NCI-H1436 treated with DMSO at 0.1 percent for 48 hours (cell line): ENCODE results near the gene SPAG7.

ENCODE experiments used
- DNase-seq: peaks from one replicate; lab custom pipeline; 2025; lab: John Stamatoyannopoulos, UW

SPAG7 gene

DNA sequence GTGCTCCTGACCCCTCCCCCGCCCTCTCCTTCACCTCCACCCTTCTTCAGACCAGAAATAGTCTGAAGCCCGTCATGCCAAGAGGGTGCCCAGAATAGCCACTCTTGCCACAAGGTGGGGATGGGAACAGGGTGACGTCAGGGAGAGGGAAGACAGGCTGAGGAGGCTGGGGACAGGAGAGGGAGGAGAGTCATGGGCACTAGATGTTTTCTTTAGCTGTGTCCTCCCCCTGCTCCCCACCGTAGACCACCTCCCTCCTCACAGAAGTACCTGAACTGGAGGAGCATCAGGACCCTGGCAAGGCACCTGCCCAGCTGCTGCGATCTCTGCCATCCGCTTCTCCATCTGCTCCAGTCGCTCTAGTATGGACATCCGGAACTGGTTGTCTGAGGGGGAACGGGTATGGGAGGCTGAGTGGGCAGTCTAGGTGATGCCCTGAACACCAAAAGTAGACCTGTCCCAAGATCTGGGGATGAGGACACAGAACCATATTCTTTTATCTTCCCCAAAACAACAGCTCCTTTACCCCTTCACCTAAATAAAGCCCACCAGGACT, 6.6 kb upstream of the SPAG7 start:
- no peak for DNase-seq

- no peak for DNase-seq
These were observed 5.9 kb upstream of the SPAG7 start for GRCh38 chr17:4973256-4974114.

- no peak for DNase-seq
These were observed 5.1 kb upstream of the SPAG7 start for GRCh38 chr17:4972752-4973151.

DNA sequence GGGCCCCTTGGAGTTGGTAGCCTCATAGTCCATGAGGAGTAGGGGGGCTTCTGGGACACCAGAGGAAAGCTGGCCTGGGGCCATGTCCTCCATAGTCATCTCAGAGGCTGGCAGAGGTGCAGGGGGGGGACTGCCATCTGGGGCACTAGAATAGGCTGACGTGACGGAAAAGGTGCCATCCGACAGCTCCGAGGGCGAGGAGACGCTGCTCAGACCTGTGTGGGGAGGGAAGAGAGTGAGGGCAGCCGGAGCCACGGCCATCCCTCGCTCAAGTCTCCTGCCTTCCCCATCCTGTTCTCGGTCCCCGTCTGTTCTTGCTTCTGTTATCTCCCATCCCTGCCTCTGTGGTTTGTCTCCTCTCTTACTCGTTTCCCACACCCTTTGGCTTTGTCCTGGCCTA, 4.7 kb upstream of the SPAG7 start:
- no peak for DNase-seq

DNA sequence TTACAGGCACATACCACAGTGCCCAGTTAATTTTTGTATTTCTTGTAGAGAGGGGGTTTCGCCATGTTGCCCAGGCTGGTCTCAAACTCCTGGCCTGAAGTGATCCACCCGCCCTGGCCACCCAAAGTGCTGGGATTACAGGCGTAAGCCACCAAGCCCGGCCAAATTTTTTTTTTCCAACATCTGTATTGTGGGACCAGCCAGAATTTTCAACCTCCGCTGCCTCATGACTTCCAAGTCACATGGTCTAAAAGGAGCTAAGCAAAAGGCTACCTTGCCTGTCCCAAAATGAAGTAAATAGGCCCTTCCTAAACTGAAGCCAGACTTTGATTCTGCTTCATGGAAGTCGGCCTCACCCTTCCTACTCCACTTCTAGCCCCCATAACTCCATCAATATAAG, 4.2 kb upstream of the SPAG7 start:
- DNase-seq: no peak

GRCh38 chr17:4970273-4970672, 2.7 kb upstream of the SPAG7 start:
- DNase-seq: no peak

DNA sequence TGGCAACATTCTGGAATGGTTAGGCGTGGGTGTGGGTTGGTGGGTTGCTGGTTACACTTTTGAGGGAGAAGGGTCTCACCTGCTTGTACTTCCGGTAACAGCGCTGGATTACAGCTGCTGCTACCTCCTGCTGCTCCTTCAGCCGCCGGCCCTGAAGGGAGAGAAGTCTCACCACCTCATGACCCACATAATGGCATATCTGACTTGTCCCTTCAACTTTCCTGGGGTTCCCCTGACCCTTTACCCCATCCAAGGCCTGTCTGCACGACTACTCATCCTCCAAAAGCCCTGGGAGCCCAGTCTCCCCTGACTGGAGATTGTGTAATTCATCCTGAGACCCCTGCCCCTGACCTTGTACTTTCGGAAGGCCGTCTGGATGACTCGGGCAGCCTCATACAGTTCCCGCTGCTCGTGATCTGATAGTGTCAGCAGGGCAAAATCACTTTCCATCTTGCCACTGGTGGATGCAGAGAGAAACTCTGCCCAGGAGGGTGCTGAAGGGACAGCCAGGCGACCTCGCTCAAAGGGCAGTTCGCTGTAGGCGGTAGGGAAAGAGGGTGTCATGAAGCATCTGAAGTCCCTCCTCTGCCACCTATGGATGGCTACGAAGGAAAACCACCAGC, 2.0 kb upstream of the SPAG7 start:
- DNase-seq: no peak

DNA sequence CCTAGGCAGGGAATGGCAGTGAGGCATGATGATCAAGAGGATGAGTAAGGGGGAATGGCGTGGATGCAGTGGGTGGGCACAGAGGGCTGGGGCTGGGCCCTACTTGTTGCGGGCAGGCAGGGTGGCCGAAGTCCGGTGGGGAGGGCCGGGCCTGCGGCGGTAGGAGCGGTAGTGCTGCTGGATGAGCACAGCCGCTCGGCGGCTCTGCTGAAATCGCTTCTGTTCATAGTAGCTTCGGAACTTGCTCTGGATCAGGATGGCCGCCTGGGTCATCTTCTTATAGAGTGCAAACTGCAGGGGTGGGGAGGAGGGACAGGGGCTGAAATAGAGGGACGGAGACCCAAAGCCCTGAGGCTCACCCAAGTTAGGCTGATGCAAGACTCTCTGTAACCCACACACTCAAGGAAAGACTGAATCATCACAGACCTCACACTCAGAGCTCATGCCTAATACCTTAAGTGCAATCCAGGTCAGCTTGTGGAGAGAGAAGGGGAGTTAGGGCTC, 1.5 kb upstream of the SPAG7 start:
- DNase-seq: no peak

DNA sequence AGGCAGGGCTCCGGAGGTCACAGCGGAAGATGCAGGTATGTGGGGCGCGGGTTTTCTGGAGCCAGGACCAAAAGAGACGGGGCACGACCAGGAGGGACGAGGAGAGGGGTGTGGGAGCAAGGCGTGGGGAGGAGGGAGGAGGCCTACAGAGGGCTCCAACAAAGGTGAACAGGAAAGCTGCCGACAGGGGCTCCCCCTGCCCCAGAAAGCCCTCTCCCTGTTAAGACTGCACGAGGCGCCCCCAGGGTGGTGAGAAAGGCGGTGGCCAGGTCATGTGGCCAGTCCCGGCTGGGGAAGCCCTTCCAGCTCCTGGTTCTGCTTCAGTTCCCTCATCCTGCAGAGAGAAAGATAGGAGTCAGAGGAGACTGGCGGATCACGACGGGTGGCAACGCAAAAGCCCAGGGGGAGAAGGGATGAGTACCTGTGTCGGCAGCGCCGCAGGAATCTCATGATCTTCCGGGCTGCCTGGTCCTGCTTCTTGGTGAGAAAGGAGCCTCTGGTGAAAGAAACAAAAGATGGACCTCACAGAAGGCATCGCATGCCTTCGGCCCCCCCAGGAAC, 949 bp upstream of the SPAG7 start:
- DNase-seq: no peak

- DNase-seq: peak; percentile 99
These were observed 626 bp downstream of the SPAG7 start for GRCh38 chr17:4966844-4967538.

DNA sequence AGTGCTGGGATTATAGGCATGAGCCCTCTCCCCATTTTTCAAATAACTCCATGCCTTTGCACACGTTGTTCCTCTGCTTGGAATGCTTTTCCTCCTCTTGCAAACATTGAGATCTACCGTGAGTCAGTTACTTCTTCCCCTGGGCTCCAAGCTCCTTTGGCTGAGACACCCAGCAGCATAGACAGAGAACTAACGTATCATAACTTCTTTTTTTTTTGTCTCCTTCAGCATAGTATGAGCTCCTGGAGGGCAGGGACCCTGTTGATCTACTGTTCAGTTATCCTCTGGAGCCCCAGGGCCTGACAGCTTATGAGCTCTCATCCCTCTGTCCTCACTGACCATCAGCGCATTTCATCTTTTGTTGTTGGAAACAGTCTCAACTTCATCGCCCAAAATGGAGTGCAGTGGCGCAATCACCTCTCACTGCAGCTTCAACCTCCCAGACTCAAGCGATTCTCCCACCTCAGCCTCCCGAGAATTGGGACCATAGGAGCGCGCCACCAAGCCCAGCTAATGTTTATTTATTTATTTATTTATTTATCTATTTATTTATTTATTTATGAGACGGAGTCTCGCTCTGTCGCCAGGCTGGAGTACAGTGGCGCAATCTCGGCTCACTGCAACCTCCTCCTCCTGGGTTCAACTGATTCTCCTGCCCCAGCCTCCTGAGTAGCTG, 2.2 kb downstream of the SPAG7 start:
- no peak for DNase-seq

DNA sequence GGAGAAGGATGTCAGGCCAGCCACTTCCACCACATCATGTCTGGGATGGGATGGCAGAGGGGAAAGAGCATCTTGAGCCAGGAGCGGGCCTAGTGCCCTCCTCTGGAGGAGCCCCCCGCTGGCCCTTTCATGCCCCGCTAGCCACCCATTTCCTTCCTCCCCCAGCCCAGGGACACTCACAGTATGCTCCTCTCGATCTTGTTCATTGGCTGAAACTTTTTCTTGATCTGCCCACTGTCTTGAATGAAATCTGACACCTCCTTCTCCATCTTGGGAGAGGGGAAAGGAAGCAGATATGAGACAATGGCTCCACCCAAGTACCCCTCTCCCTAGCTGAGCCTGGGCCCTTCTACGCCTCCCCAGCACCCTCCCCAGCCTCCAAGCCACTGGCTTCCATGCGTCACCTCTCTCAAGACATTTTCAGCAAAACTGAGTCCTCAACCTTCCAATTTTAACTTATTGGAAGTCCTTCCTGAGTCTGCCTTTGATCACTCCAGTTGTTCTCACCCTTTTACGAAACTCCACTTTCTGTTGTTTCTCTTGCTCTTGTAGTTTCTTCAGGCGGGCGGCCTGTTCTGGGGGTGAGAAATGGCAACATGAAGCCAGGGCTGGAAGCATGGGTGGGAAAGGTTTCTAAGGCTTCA, 7.2 kb downstream of the SPAG7 start:
- no peak for DNase-seq

DNA sequence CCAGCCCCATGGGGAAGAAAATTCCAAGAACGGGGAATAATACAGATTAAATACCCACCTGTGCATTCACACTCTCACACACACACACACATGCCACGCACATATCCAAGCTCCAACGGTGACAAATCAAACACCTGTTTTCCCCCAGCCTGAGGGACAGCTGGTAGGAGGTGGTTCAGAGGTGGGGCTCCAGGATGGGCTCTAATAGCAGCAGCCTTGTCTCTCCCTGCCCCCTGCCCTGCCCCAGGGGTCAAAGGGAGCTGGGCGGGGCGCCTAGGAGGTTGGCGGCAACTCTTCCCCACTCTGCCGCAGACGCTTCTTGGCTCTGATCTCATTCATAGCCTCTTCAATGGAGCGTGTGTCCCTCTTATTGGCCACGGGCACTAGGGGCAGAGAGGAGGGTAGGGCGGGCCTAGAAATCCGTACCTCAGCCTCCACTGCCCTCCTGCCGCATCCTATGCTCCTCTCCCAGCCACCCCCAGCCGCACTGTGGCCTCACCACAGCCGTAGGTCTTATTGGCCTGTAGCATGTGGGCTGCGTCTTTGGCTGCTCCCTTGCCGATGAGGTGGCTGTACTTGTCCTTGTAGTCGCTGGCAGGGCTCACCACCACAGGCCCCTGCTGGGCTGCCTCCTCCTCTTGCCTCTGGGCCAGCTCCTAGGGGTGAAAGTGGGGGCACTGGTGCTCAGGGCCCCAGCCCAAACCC, 8.2 kb downstream of the SPAG7 start:
- no peak for DNase-seq

DNA sequence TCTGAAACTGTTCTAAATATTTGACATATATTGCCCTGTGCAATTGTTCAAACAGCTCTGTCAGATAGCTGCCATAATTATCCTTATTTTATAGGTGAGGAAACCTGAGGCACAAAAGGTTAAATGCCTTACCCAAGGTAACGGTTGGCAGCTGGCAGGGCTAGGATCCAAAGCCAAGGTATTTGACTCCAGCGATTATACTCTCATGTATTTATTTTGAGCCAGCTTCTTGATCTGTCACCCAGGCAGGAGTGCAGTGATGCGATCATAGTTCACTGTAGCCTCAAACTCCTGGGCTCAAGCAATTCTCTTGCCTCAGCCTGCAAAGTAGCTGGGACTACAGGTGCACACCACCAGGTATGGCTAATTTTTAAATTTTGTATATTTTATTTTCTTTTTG, 9.5 kb downstream of the SPAG7 start:
- no peak for DNase-seq

DNA sequence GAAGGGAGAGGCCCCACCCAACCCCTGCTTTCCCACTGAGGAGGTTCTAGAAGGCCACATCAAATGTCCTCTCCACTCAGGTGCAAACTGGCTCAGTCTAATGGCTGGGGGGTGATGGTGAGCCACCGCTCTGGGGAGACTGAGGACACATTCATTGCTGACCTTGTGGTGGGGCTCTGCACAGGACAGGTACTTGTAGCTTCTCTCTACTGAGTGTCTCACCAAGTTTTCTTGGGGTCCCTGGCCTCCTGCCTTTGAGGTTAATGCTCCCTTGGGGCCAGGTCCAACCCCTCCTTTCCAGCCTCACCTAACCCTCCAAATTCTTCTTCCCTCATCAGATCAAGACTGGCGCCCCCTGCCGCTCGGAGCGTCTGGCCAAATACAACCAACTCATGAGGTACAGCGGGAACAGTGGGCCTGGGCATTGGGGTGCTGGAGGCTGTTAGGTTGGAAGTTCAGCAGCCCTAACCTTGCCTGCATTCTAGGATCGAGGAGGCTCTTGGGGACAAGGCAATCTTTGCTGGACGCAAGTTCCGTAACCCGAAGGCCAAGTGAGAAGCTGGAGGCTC, 11.0 kb downstream of the SPAG7 start:
- DNase-seq: no peak

DNA sequence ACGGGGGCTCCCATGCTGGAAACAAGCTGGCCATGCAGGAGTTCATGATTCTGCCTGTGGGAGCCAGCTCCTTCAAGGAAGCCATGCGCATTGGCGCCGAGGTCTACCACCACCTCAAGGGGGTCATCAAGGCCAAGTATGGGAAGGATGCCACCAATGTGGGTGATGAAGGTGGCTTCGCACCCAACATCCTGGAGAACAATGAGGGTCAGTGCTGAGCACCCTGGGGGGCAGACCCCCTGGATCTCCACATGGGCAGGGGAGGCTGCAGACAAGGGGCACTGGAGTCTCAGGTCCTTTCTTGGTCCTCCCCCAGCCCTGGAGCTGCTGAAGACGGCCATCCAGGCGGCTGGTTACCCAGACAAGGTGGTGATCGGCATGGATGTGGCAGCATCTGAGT, 12.5 kb downstream of the SPAG7 start:
- DNase-seq: no peak

DNA sequence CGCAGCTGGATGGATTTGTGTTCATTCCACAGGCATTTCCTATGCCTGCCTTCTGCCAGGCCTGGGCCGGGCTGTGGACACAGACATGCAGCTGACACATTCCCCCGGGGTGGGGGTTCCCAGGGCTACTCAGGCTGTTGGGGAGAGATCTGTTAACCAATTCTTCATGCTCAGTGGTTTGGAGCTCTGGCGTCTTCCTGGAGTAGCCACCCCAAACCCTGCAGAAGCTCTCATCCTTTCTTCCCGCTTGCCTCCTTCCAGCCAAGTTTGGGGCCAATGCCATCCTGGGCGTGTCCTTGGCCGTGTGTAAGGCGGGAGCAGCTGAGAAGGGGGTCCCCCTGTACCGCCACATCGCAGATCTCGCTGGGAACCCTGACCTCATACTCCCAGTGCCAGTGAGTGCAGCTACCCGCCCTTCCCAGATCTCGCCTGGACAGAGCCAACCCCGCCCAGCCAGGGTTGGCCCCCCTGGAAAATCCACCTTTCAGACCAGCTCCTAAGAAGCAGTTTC, 14.1 kb downstream of the SPAG7 start:
- DNase-seq: no peak

- no peak for DNase-seq
These were observed 16.1 kb downstream of the SPAG7 start for GRCh38 chr17:4951486-4951885.

DNA sequence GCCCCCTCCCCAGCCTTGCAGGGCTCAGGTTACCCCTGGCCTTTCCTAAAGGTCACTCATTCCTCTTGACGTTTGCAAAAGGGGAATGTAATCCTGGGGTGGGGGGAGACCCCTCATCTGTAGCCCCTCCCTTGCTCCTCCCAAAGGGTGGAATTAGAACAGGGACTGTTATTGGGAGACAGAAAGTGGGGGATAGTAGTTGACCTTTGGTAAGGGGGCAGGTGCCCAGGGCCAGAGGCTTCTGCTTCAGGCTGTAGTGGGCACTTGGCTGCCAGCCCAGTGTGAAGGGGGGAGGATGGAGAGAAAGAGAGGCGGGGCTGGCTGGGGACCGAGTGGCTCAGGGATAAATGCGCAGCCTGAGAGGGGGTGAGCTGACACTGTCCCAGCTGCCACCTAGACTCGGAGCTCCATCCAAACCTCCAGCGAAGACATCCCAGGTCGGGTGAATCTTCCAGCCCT, 16.8 kb downstream of the SPAG7 start, which contains the start of gene ENO3:
ENO3 (plus strand) TSS at position 374 of the 459 bp plus-strand sequence. CDS start 711 bp downstream, outside the sequence.
- DNase-seq: peak; percentile 26
